Ramos (cell line): ENCODE results near the gene CASP10.
"Not testable (repeated sequence)": the region's sequence is repeated elsewhere in the genome, so short reads cannot be mapped to it uniquely, and the experiment has no call there.

Source experiments
- in situ Hi-C: fragments of 300-500 bp; cut with MboI; formaldehyde crosslinking; loops from one replicate; pipeline ENCODE4 v1.14.3; 2022; ENCODE audit warnings: low sequenced_read_pairs; ENCODE audit not compliant: unreplicated experiment

CASP10 gene

GRCh38 chr2:201223089-201224073 lies 40.4 kb downstream of the CASP10 start:
- in situ Hi-C loops = no loop called here

GRCh38 chr2:201228271-201228911 lies 45.5 kb downstream of the CASP10 start:
- in situ Hi-C loops = no loop called here

- in situ Hi-C loops = no loop called here
Measured at GRCh38 chr2:201228912-201229290, 46.0 kb downstream of the CASP10 start.

GRCh38 chr2:201231781-201232466 lies 49.0 kb downstream of the CASP10 start:
- in situ Hi-C loops = no loop called here

GRCh38 chr2:201232467-201232815 lies 49.5 kb downstream of the CASP10 start:
- in situ Hi-C loops = no loop called here

- in situ Hi-C loops = no loop called here
Measured at GRCh38 chr2:201233192-201233811, 50.4 kb downstream of the CASP10 start.

- in situ Hi-C loops = no loop called here
Measured at GRCh38 chr2:201233812-201234662, 51.1 kb downstream of the CASP10 start.

- in situ Hi-C loops = no loop called here
Measured at GRCh38 chr2:201234663-201235135, 51.8 kb downstream of the CASP10 start.

GRCh38 chr2:201235860-201236811 lies 53.2 kb downstream of the CASP10 start:
- in situ Hi-C loops = no loop called here

GRCh38 chr2:201237486-201238123 lies 54.7 kb downstream of the CASP10 start:
- in situ Hi-C loops = no loop called here

- in situ Hi-C loops = not testable (repeated sequence)
Measured at GRCh38 chr2:201239167-201239935, 56.4 kb downstream of the CASP10 start.

GRCh38 chr2:201242571-201243277 lies 59.8 kb downstream of the CASP10 start:
- in situ Hi-C loops = loop anchor here (5.0 kb wide), 1 partner anchor 120 kb away; no protein-coding TSS in a partner anchor

GRCh38 chr2:201244829-201245228 lies 61.9 kb downstream of the CASP10 start:
- in situ Hi-C loops = loop anchor here (5.0 kb wide), 1 partner anchor 117 kb away; no protein-coding TSS in a partner anchor

GRCh38 chr2:201246280-201246679 lies 63.3 kb downstream of the CASP10 start:
- in situ Hi-C loops = no loop called here

GRCh38 chr2:201248288-201248844 lies 65.4 kb downstream of the CASP10 start:
- in situ Hi-C loops = no loop called here

- in situ Hi-C loops = no loop called here
Measured at GRCh38 chr2:201249889-201250288, 66.9 kb downstream of the CASP10 start.
